Gastroesophageal sphincter (tissue), 4 donors: ENCODE results near the gene ANXA7. TPM values are rescaled to one million over a fixed set of nuclear protein-coding genes. Genes with fewer than 3 reads are reported as not detected.

Experiments used
- ATAC-seq: fragments of 150-250 bp; one replicate; pipeline ENCODE4 v1.9.1; 2016; ENCODE audit warnings: mild to moderate bottlenecking, moderate library complexity
- H3K27ac ChIP-seq, 4 donors: fragments of 200-600 bp; sonication (generic) in 3 of 4; 1 replicate in 3 of 4; 2 replicates in 1 of 4; pipeline ENCODE4 v1.5.1; 2016 to 2019
- H3K27me3 ChIP-seq: fragments of 200-600 bp; sonication (generic); one replicate; pipeline ENCODE4 v1.5.1; 2019
- H3K36me3 ChIP-seq, 2 donors: fragments of 200-600 bp; sonication (generic); one replicate each; pipeline ENCODE4 v1.5.1; 2019; ENCODE audit warnings: control low read depth in 1 of 2
- H3K4me1 ChIP-seq, 3 donors: fragments of 200-600 bp; sonication (generic); 1 replicate in 2 of 3; 2 replicates in 1 of 3; pipeline ENCODE4 v1.5.1; 2016 to 2019; ENCODE audit warnings: control low read depth in 2 of 3
- H3K4me3 ChIP-seq, 2 donors: fragments of 200-600 bp; sonication (generic); one replicate each; pipeline ENCODE4 v1.5.1; 2019; ENCODE audit warnings: mild to moderate bottlenecking in 1 of 2, moderate library complexity in 1 of 2
- H3K9me3 ChIP-seq, 3 donors: fragments of 200-600 bp; sonication (generic); one replicate each; pipeline ENCODE4 v1.5.1; 2017 to 2019; ENCODE audit warnings: control low read depth in 2 of 3
- EP300 ChIP-seq: sonication (generic); formaldehyde crosslinking; IDR thresholded peaks from one replicate; pipeline ENCODE4 v1.6.1; 2017; ENCODE audit warnings: antibody characterized with exemption, mild to moderate bottlenecking
- POLR2A ChIP-seq, 2 donors: fragments of 450-650 bp; IDR thresholded peaks; one replicate each; pipeline ENCODE4 v1.6.1; 2017; ENCODE audit warnings: antibody characterized with exemption in 2 of 2, mild to moderate bottlenecking in 2 of 2, moderate library complexity in 1 of 2
- POLR2AphosphoS5 ChIP-seq: sonication (generic); formaldehyde crosslinking; IDR thresholded peaks from one replicate; pipeline ENCODE4 v1.6.1; 2017; ENCODE audit warnings: antibody characterized with exemption
- WGBS, 2 donors: methylation state at CpG; one replicate each; pipeline ENCODE4 v1.1.5; 2018; ENCODE audit warnings: low coverage in 1 of 2; 5-methylcytosine and 5-hydroxymethylcytosine counted together
- total RNA-seq, 4 donors: library from RNA; depleted of rRNA; stranded (reverse); fragments of >200 nt; gene quantifications; one replicate each; pipeline ENCODE4 v1.1.0, GENCODE V29; 2016
- TF ChIP-seq, protein P1 (sequence below), 4 experiments: fragments of 200-600 bp in 2 of 4; fragments of 450-650 bp in 2 of 4; sonication (generic) in 1 of 4; IDR thresholded peaks; one replicate each; pipeline ENCODE4 v1.5.1; 2017 to 2019; ENCODE audit warnings: antibody characterized with exemption in 4 of 4, mild to moderate bottlenecking in 2 of 4, moderate library complexity in 2 of 4

ANXA7 gene
- total RNA-seq, 4 donors from 2014 or later: 119 to 144 (median 131) TPM

GRCh38 chr10:73423309-73423708 lies 9.5 kb upstream of the ANXA7 start:
- no peaks in the 10 kb centered on the region for H3K4me1 ChIP-seq
- no peaks in the 10 kb centered on the region for H3K27me3 ChIP-seq
- peaks cover 0 to 64% of the 10 kb centered on the region in 2 donors for H3K36me3 ChIP-seq
- no peaks in the 10 kb centered on the region for H3K9me3 ChIP-seq
- TF ChIP-seq, protein P1, sequence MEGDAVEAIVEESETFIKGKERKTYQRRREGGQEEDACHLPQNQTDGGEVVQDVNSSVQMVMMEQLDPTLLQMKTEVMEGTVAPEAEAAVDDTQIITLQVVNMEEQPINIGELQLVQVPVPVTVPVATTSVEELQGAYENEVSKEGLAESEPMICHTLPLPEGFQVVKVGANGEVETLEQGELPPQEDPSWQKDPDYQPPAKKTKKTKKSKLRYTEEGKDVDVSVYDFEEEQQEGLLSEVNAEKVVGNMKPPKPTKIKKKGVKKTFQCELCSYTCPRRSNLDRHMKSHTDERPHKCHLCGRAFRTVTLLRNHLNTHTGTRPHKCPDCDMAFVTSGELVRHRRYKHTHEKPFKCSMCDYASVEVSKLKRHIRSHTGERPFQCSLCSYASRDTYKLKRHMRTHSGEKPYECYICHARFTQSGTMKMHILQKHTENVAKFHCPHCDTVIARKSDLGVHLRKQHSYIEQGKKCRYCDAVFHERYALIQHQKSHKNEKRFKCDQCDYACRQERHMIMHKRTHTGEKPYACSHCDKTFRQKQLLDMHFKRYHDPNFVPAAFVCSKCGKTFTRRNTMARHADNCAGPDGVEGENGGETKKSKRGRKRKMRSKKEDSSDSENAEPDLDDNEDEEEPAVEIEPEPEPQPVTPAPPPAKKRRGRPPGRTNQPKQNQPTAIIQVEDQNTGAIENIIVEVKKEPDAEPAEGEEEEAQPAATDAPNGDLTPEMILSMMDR (IDR thresholded peaks at IDR 0.05): no peak
- TF ChIP-seq POLR2AphosphoS5 (no peak), POLR2A (IDR thresholded peaks at IDR 0.05) (no peak), EP300 (no peak)
- ATAC-seq: no peak
- H3K27ac ChIP-seq: no peak overlapping the region
- H3K4me3 ChIP-seq: no peak overlapping the region

DNA sequence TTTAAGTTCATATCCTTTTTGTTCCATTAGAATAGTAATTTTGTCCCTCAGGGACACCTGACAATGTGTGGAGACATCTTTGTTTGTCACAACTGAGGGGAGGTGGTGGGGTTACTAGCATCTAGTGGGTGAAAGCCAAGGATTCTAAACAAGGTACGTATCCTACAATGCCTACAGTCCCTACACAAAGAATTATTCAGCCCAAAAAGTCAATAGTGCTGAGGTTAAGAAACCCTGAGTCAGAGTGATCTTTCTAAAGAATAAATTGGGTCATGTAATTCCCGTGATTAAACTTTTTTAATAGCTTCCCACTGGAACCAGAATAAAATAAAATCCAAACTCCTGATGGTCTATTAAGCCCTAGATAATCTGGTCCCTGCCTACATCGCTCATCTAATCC lies 2.7 kb upstream of the ANXA7 start:
- H3K4me3 ChIP-seq: no peak overlapping the region
- 92 to 93% methylated on average over 3 of the region's 3 CpGs for WGBS, 2 donors
- ATAC-seq: no peak

GRCh38 chr10:73414230-73414945 lies 530 bp upstream of the ANXA7 start:
- 8 to 14% methylated on average over 12 to 16 of the region's 17 CpGs for WGBS, 2 donors
- peak overlapping the region; percentile 85 to 98 (median 96) for H3K27ac ChIP-seq
- ATAC-seq: peak; percentile 39

More for the DNA sequence above, 2.7 kb upstream of the ANXA7 start:
- no peaks in the 10 kb centered on the region for H3K36me3 ChIP-seq
- H3K27ac ChIP-seq: no peak overlapping the region
- TF ChIP-seq POLR2AphosphoS5 (no peak), POLR2A (IDR thresholded peaks at IDR 0.05) (no peak), EP300 (no peak)
- TF ChIP-seq, protein P1 (IDR thresholded peaks at IDR 0.05): no peak
- H3K9me3 ChIP-seq: no peaks in the 10 kb centered on the region
- peaks cover 0 to 26% (median 0%) of the 10 kb centered on the region in 3 donors for H3K4me1 ChIP-seq
- no peaks in the 10 kb centered on the region for H3K27me3 ChIP-seq

GRCh38 chr10:73413108-73413527 lies 740 bp downstream of the ANXA7 start:
- Histone ChIP-seq H3K9me3 (no peaks in the 10 kb centered on the region), H3K4me1 (peaks cover 0 to 54% (median 0%) of the 10 kb centered on the region in 3 donors), H3K36me3 (peaks cover 0 to under 1% of the 10 kb centered on the region in 2 donors), H3K27ac (peak overlapping the region; percentile 85 to 98 (median 96)), H3K27me3 (no peaks in the 10 kb centered on the region), H3K4me3 (peak overlapping the region; percentile 77 to 85)
- WGBS, 2 donors: 0 to 2% methylated on average over 8 of the region's 9 CpGs
- ATAC-seq: peak; percentile 37
- TF ChIP-seq, protein P1 (IDR thresholded peaks at IDR 0.05): no peak
- TF ChIP-seq EP300: no peak
- TF ChIP-seq POLR2A (IDR thresholded peaks at IDR 0.05): no peak
- no peak for TF ChIP-seq POLR2AphosphoS5

More at GRCh38 chr10:73414230-73414945, 530 bp upstream of the ANXA7 start:
- Histone ChIP-seq H3K4me1 (peaks cover 0 to 44% (median 0%) of the 10 kb centered on the region in 3 donors), H3K36me3 (no peaks in the 10 kb centered on the region), H3K9me3 (no peaks in the 10 kb centered on the region), H3K27me3 (no peaks in the 10 kb centered on the region), H3K4me3 (peak overlapping the region; percentile 77 to 85)
- TF ChIP-seq EP300 (no peak), POLR2A (IDR thresholded peaks at IDR 0.05) (no peak), POLR2AphosphoS5 (no peak)
- TF ChIP-seq, protein P1 (IDR thresholded peaks at IDR 0.05): no peak

- ATAC-seq: no peak
- Histone ChIP-seq H3K27me3 (no peaks in the 10 kb centered on the region), H3K4me3 (no peak overlapping the region), H3K9me3 (no peaks in the 10 kb centered on the region), H3K36me3 (peaks cover 0 to 5% of the 10 kb centered on the region in 2 donors), H3K4me1 (peaks cover 0 to 54% (median 0%) of the 10 kb centered on the region in 3 donors), H3K27ac (no peak overlapping the region)
- TF ChIP-seq POLR2A (IDR thresholded peaks at IDR 0.05) (no peak), POLR2AphosphoS5 (no peak)
- WGBS, 2 donors: 92 to 100% methylated on average over 1 of the region's 1 CpG
Observed at GRCh38 chr10:73410897-73411296, 3.0 kb downstream of the ANXA7 start.
